Activated T-cell treated with anti-CD3 and anti-CD28 coated beads for 48 hours (primary cell): ENCODE data around the gene PRLH.

Source experiments
- DNase-seq: peaks from one replicate; pipeline ENCODE4 v3.0.0-alpha.2; 2020; ENCODE audit warnings: low read depth

PRLH gene

GRCh38 chr2:237565974-237566373, 400 bp upstream of the PRLH start:
- no peak for DNase-seq

- no peak for DNase-seq
These were observed 1.1 kb downstream of the PRLH start for GRCh38 chr2:237567276-237568029.

GRCh38 chr2:237568121-237568660, 1.8 kb downstream of the PRLH start:
- no peak for DNase-seq

GRCh38 chr2:237569041-237569440, 2.7 kb downstream of the PRLH start:
- DNase-seq: no peak

GRCh38 chr2:237569896-237570295, 3.5 kb downstream of the PRLH start:
- no peak for DNase-seq

- no peak for DNase-seq
These were observed 4.5 kb downstream of the PRLH start for GRCh38 chr2:237570776-237571335.

GRCh38 chr2:237571551-237571950, 5.2 kb downstream of the PRLH start:
- DNase-seq: no peak

- peak; percentile 85 for DNase-seq
These were observed 5.8 kb downstream of the PRLH start for GRCh38 chr2:237572021-237572741.

- DNase-seq: no peak
These were observed 6.3 kb downstream of the PRLH start for GRCh38 chr2:237572742-237573101.

- DNase-seq: no peak
These were observed 7.5 kb downstream of the PRLH start for GRCh38 chr2:237573721-237574415.

GRCh38 chr2:237574467-237574866, 8.1 kb downstream of the PRLH start:
- no peak for DNase-seq

- no peak for DNase-seq
These were observed 8.8 kb downstream of the PRLH start for GRCh38 chr2:237574894-237575868.

- no peak for DNase-seq
These were observed 9.8 kb downstream of the PRLH start for GRCh38 chr2:237575869-237576862.

- no peak for DNase-seq
These were observed 10.6 kb downstream of the PRLH start for GRCh38 chr2:237576974-237577373.

GRCh38 chr2:237577458-237577857, 11.1 kb downstream of the PRLH start:
- no peak for DNase-seq

- DNase-seq: no peak
These were observed 11.8 kb downstream of the PRLH start for GRCh38 chr2:237577956-237578870.

GRCh38 chr2:237581326-237581725, 15.0 kb downstream of the PRLH start:
- no peak for DNase-seq

GRCh38 chr2:237581751-237582746, 15.7 kb downstream of the PRLH start:
- DNase-seq: peak; percentile 35
